K562 (cell line): ENCODE measurements around the gene ZNF598. TPM values are rescaled to one million over a fixed set of nuclear protein-coding genes. Genes with fewer than 3 reads are reported as not detected.

Experiments
- ATAC-seq: fragments of 200-7000 bp; cut with Tn5 transposase; 3 replicates; pipeline ENCODE4 v1.9.1; 2020; ENCODE audit warnings: moderate library complexity
- BruUV-seq: library from RNA; stranded (reverse); fragments of 400-500 nt; replicated peaks from 2 replicates; lab custom pipeline; 2021; lab: Mats Ljungman, UMichigan
- CTCF ChIA-PET: fragments of 300-600 bp; formaldehyde crosslinking; extraction: SDS; loops from one replicate; lab custom pipeline; 2021; ENCODE audit warnings: low intra/inter-chr PET ratio; lab: Yijun Ruan, JAX
- POLR2A ChIA-PET: fragments of 300-600, 350-650 bp; sonication (Branson Sonifier 250); formaldehyde crosslinking; extraction: SDS; loops from one replicate; lab custom pipeline; 2021; ENCODE audit warnings: antibody characterized with exemption, inconsistent platforms; lab: Yijun Ruan, JAX
- DNase-seq, 4 experiments: peaks; one replicate each; pipeline versions ENCODE4 v3.0.0 to v3.0.0-alpha.2; 2011 to 2018; ENCODE audit warnings: low spot score in 3 of 4, mixed read lengths in 3 of 4; ENCODE audit errors: extremely low read depth in 1 of 4
- FAIRE-seq: peaks from 2 replicates; lab custom pipeline; 2011; peaks lifted over from hg19 to GRCh38; lab: Jason Lieb, UNC
- H2AFZ ChIP-seq: 2 replicates; pipeline ENCODE4 v1.6.0; 2011; ENCODE audit warnings: low read depth, low read length, control low read depth, inconsistent platforms
- H3K27ac ChIP-seq: fragments of 200-600 bp; 3 replicates; pipeline ENCODE4 v1.8.0; 2011; ENCODE audit warnings: low read depth, mild to moderate bottlenecking, control low read depth, inconsistent platforms, low read length, moderate library complexity, mixed read lengths; ENCODE audit errors: extremely low read depth
- H3K27me3 ChIP-seq, 2 experiments: fragments of 300-600 bp in 1 of 2; 2 replicates in 1 of 2; 3 replicates in 1 of 2; pipeline versions ENCODE4 v1.6.0 to v1.8.0; 2011; ENCODE audit warnings: inconsistent platforms in 2 of 2, low read length in 2 of 2, mild to moderate bottlenecking in 1 of 2, mixed read lengths in 1 of 2, moderate library complexity in 1 of 2; ENCODE audit not compliant: control insufficient read depth in 2 of 2, insufficient read depth in 2 of 2
- H3K36me3 ChIP-seq: fragments of 300-600 bp; 3 replicates; pipeline ENCODE4 v1.8.0; 2011; ENCODE audit warnings: mild to moderate bottlenecking, low read length, inconsistent platforms; ENCODE audit not compliant: control insufficient read depth, insufficient read depth
- H3K4me1 ChIP-seq, 2 experiments: fragments of 200-600 bp in 1 of 2; replicated peaks in 1 of 2; 2 replicates in 1 of 2; 3 replicates in 1 of 2; pipeline versions ENCODE4 v1.5.1 to v1.8.0; 2011; ENCODE audit warnings: inconsistent platforms in 2 of 2, low read length in 2 of 2, mild to moderate bottlenecking in 1 of 2, mixed read lengths in 1 of 2, moderate library complexity in 1 of 2; ENCODE audit not compliant: control insufficient read depth in 2 of 2, insufficient read depth in 2 of 2
- H3K4me2 ChIP-seq: 2 replicates; pipeline ENCODE4 v1.6.1; 2011; ENCODE audit warnings: low read length, control low read depth, inconsistent platforms, mixed read lengths; ENCODE audit not compliant: insufficient read depth
- H3K4me3 ChIP-seq: fragments of 200-600 bp; sonication (generic), shearing (Covaris generic); 2 replicates; pipeline ENCODE4 v1.5.1; 2016; ENCODE audit warnings: control low read depth, inconsistent platforms
- H3K79me2 ChIP-seq: fragments of 200-600 bp; 3 replicates; pipeline ENCODE4 v1.8.0; 2011; ENCODE audit warnings: low read length, inconsistent platforms; ENCODE audit not compliant: control insufficient read depth, insufficient read depth
- H3K9ac ChIP-seq, 2 experiments: 2 replicates each; pipeline versions ENCODE4 v1.6.0 to v1.6.1; 2011; ENCODE audit warnings: low read depth in 2 of 2, low read length in 2 of 2, control low read depth in 1 of 2, inconsistent platforms in 1 of 2, mild to moderate bottlenecking in 1 of 2, mixed read lengths in 1 of 2; ENCODE audit not compliant: insufficient read depth in 1 of 2
- H3K9me1 ChIP-seq: one replicate; pipeline ENCODE4 v1.6.0; 2011; ENCODE audit warnings: inconsistent platforms, mild to moderate bottlenecking, low read length, moderate library complexity; ENCODE audit not compliant: control insufficient read depth, insufficient read depth
- H3K9me3 ChIP-seq: replicated peaks from 2 replicates; pipeline ENCODE4 v1.5.1; 2011; ENCODE audit warnings: low read depth, low read length, inconsistent platforms; ENCODE audit not compliant: control insufficient read depth, insufficient read depth
- H4K20me1 ChIP-seq: replicated peaks from 2 replicates; pipeline ENCODE4 v1.6.1; 2011; ENCODE audit warnings: low read length, inconsistent platforms, mixed read lengths; ENCODE audit not compliant: control insufficient read depth, insufficient read depth
- BRF1 ChIP-seq: IDR thresholded peaks from 3 replicates; pipeline ENCODE4 v1.6.1; 2011; ENCODE audit warnings: borderline replicate concordance, mild to moderate bottlenecking; ENCODE audit not compliant: insufficient read length; ENCODE audit errors: extremely low read depth
- MTF1 ChIP-seq: fragments of 250-450 bp; sonication (Bioruptor Pico); IDR thresholded peaks from 2 replicates; pipeline ENCODE4 v1.9.0; 2021; ENCODE audit warnings: moderate library complexity, mild to moderate bottlenecking, inconsistent platforms, borderline replicate concordance
- POLR2G ChIP-seq: fragments of 200-400 bp; formaldehyde crosslinking; IDR thresholded peaks from 2 replicates; pipeline ENCODE4 v1.6.1; 2017; ENCODE audit warnings: low read depth, mild to moderate bottlenecking, antibody characterized with exemption, low read length, moderate library complexity
- STAT5A ChIP-seq: IDR thresholded peaks from 2 replicates; pipeline ENCODE4 v1.6.1; 2012; ENCODE audit warnings: low read length, inconsistent platforms, borderline replicate concordance
- TAF9B ChIP-seq: fragments of 450-650 bp; IDR thresholded peaks from 2 replicates; pipeline ENCODE4 v1.6.1; 2018; ENCODE audit warnings: mild to moderate bottlenecking; ENCODE audit not compliant: partially characterized antibody
- XRCC3 ChIP-seq: fragments of 450-650 bp; IDR thresholded peaks from 2 replicates; pipeline ENCODE4 v1.6.1; 2017; ENCODE audit warnings: mild to moderate bottlenecking, moderate library complexity
- ZNF436 ChIP-seq: fragments of 250-450, 450-650 bp; sonication (Bioruptor Pico); formaldehyde crosslinking; IDR thresholded peaks from 2 replicates; pipeline ENCODE4 v1.7.0; 2020; ENCODE audit warnings: mild to moderate bottlenecking
- ZNF778 ChIP-seq: fragments of 450-650 bp; formaldehyde crosslinking; IDR thresholded peaks from 2 replicates; pipeline ENCODE4 v1.4.0; 2020; ENCODE audit warnings: mild to moderate bottlenecking, moderate library complexity
- ZNF780A ChIP-seq: fragments of 250-450 bp; sonication (Bioruptor Pico); IDR thresholded peaks from 2 replicates; pipeline ENCODE4 v1.5.0; 2021; ENCODE audit warnings: mild to moderate bottlenecking
- WGBS: fragments of 100-300 bp; shearing (Covaris generic); methylation state at CpG from one replicate; pipeline ENCODE4 v1.1.6; 2016; ENCODE audit warnings: low coverage, mixed read lengths; ENCODE audit not compliant: insufficient coverage; ENCODE audit errors: missing lambda C conversion rate; 5-methylcytosine and 5-hydroxymethylcytosine counted together
- in situ Hi-C: fragments of 300-500 bp; cut with MboI; formaldehyde crosslinking; loops from 4 replicates; pipeline ENCODE4 v1.15.0; 2018; ENCODE audit warnings: inconsistent platforms, mixed read lengths
- intact Hi-C: fragments of 100-400 bp; cut with micrococcal nuclease; formaldehyde crosslinking; loops from 2 replicates; pipeline ENCODE4 v1.14.2; 2022
- polyA plus RNA-seq, 8 experiments: library from polyadenylated mRNA; depleted of rRNA in 4 of 8; stranded (reverse) in 5 of 8; unstranded in 3 of 8; fragments of >200 nt; fragmentation: Nextera tagmentation in 2 of 8; fragmentation: Illumina TruSeq in 1 of 8; extraction: Ambion mirVana in 2 of 8; extraction: Trizol in 1 of 8; gene quantifications; 2 replicates each; pipeline versions ENCODE4 v1.2.1 to v1.2.3, GENCODE V29; 2011 to 2014; ENCODE audit warnings: inconsistent platforms in 1 of 8, missing spikeins in 1 of 8
- total RNA-seq, 7 experiments: library from RNA; depleted of rRNA in 6 of 7; stranded (reverse); fragments of >200 nt in 6 of 7; fragmentation: Illumina TruSeq in 2 of 7; extraction: Trizol in 2 of 7; gene quantifications; 2 replicates each; pipeline versions ENCODE4 v1.2.1 to v1.2.3, GENCODE V29; 2011 to 2021; ENCODE audit warnings: low replicate concordance in 1 of 7
- TF ChIP-seq, protein P1 (sequence below), 3 experiments: fragments of 200-800 bp in 1 of 3; sonication (Bioruptor generic) in 1 of 3; sonication (generic) in 1 of 3; formaldehyde crosslinking in 1 of 3; IDR thresholded peaks; 2 replicates each; pipeline versions ENCODE4 v1.6.1 to v1.8.0; 2016 to 2022; ENCODE audit warnings: mild to moderate bottlenecking in 2 of 3, missing compliant biosample characterization in 2 of 3, missing genetic modification characterization in 2 of 3, missing genetic modification reagents in 1 of 3

The ZNF598 gene
- total and polyA plus RNA-seq, 9 of the 15 experiments (the other 6 are each of a cell fraction or from before 2014, with no cell fraction given) = 0.11 to 115 (median 29.6) TPM

DNA sequence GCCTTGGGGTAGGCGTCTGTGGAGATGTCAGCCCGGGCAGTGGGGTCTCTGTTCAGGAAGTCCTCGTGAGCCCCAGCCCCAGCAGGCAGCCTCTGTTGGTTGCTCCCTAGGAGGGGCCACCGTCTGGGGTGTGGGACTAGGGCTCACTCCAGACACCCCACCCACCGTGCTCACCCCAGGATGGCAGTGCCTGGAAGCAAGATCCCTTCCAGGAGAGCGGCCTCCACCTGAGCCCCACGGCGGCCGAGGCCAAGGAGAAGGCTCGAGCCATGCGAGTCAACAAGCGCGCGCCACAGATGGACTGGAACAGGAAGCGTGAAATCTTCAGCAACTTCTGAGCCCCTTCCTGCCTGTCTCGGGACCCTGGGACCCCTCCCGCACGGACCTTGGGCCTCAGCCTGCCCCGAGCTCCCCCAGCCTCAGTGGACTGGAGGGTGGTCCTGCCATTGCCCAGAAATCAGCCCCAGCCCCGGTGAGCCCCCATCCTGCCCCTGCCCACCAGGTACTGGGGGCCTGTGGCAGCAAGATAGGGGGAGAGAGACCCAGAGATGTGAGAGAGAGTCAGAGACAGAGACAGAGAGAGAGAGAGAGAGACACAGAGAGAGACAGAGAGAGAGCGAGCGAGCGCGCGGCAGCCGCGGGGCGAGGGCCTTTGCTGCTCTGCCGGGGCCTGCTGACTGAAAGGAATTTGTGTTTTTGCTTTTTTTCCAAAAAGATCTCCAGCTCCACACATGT lies 28.2 kb upstream of the ZNF598 start:
- no peak overlapping the region for H2AFZ ChIP-seq
- no peaks in the 10 kb centered on the region for H3K9me3 ChIP-seq
- peaks cover 8% of the 10 kb centered on the region; the same call in 1 of the 3 replicates for H3K79me2 ChIP-seq
- H3K9me1 ChIP-seq = no peaks in the 10 kb centered on the region
- H3K4me3 ChIP-seq = no peak overlapping the region
- TF ChIP-seq XRCC3 (no peak), POLR2G (peak; percentile 35; the same call in 1 of the 2 replicates)
- no peak for FAIRE-seq
- POLR2A ChIA-PET = interaction anchor here (0.5 to 1.6 kb wide), 6 partner anchors 9 to 117 kb away, joined by 3 to 6 read pairs (median 4); partner anchors contain the start of genes NTHL1, RPS2 and TSC2
- no TSS peak for BruUV-seq
- peaks cover 16% of the 10 kb centered on the region; the same call in 1 of the 3 replicates for H3K36me3 ChIP-seq
- DNase-seq = no peak
- CTCF ChIA-PET = interaction anchor here (0.6 kb wide), 1 partner anchor 644 kb away, joined by 3 read pairs; no protein-coding TSS in a partner anchor
- intact Hi-C loops (no loop called here), in situ Hi-C loops (no loop called here)
- no peak overlapping the region for H3K4me2 ChIP-seq
- ATAC-seq = no peak
- peak overlapping the region in 1 of 2 experiments; percentile 43; a peak in 1 of 4 replicates for H3K9ac ChIP-seq
- 91% methylated on average over 18 of the region's 29 CpGs for WGBS
- no peak overlapping the region for H3K27ac ChIP-seq
- no peaks in the 10 kb centered on the region for H3K27me3 ChIP-seq
- no peaks in the 10 kb centered on the region for H4K20me1 ChIP-seq
- peaks cover 9 to 94% of the 10 kb centered on the region in 2 experiments for H3K4me1 ChIP-seq

DNA sequence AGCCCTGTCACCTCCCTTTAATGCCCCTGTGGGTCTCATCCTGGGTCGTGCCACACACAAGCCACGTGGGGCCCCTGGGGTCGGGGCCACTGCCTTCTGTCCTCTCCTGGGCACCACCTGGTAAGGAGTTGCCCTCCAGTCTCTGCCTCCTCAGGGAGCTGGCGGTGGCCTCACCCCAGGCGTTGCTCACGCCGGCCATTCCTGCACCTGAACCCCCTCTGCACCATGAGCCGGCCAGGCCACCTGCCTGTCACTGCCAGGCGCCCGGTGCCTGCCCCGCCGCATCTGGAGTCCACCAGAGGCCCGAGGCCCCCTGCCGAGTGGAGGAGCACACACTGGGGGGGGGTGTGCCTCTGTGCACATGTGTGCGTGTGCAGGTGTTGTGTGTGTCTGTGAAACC lies 27.5 kb upstream of the ZNF598 start:
- POLR2A ChIA-PET = interaction anchor here (0.5 to 1.3 kb wide), 4 partner anchors 10 to 118 kb away, joined by 3 to 6 read pairs (median 4); partner anchors contain the start of genes NTHL1 and TSC2
- H3K9me1 ChIP-seq = no peaks in the 10 kb centered on the region
- H3K27ac ChIP-seq = no peak overlapping the region
- peaks cover 8% of the 10 kb centered on the region; the same call in 1 of the 3 replicates for H3K79me2 ChIP-seq
- CTCF ChIA-PET = no interaction called here
- no peak for DNase-seq
- no TSS peak for BruUV-seq
- no peaks in the 10 kb centered on the region for H3K27me3 ChIP-seq
- H3K9ac ChIP-seq = peak overlapping the region in 1 of 2 experiments; percentile 52; a peak in 1 of 4 replicates
- no peaks in the 10 kb centered on the region for H4K20me1 ChIP-seq
- 87% methylated on average over 12 of the region's 15 CpGs for WGBS
- in situ Hi-C loops = no loop called here
- no peak for FAIRE-seq
- no peak for TF ChIP-seq BRF1
- no peak for TF ChIP-seq ZNF436 (CRISPR knock-in tag)
- no peak for TF ChIP-seq ZNF780A
- no peak for TF ChIP-seq ZNF778
- no peak for TF ChIP-seq STAT5A
- TF ChIP-seq MTF1 (CRISPR knock-in tag) = no peak
- TF ChIP-seq TAF9B = no peak
- TF ChIP-seq, protein P1, sequence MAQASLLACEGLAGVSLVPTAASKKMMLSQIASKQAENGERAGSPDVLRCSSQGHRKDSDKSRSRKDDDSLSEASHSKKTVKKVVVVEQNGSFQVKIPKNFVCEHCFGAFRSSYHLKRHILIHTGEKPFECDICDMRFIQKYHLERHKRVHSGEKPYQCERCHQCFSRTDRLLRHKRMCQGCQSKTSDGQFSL (CRISPR knock-in tag; IDR thresholded peaks at IDR 0.05) = 0 out of 2 replicates have a peak, but pooled peaks have one; percentile 35
- TF ChIP-seq, protein P1 (tag; IDR thresholded peaks at IDR 0.05) = no peak
- peaks cover 16% of the 10 kb centered on the region; the same call in 1 of the 3 replicates for H3K36me3 ChIP-seq
- ATAC-seq = no peak
- H2AFZ ChIP-seq = no peak overlapping the region
- H3K4me1 ChIP-seq = peaks cover 14 to 96% of the 10 kb centered on the region in 2 experiments
- no peak overlapping the region for H3K4me3 ChIP-seq
- H3K4me2 ChIP-seq = no peak overlapping the region
- no peaks in the 10 kb centered on the region for H3K9me3 ChIP-seq
- intact Hi-C loops = no loop called here
